ENCODE measurements around the gene MS4A6E. TPM values are rescaled to one million over a fixed set of nuclear protein-coding genes. Genes with fewer than 3 reads are reported as not detected.

Gene MS4A6E
- total and polyA plus RNA-seq, 9 donors = 1.3 TPM; not detected in 8

DNA sequence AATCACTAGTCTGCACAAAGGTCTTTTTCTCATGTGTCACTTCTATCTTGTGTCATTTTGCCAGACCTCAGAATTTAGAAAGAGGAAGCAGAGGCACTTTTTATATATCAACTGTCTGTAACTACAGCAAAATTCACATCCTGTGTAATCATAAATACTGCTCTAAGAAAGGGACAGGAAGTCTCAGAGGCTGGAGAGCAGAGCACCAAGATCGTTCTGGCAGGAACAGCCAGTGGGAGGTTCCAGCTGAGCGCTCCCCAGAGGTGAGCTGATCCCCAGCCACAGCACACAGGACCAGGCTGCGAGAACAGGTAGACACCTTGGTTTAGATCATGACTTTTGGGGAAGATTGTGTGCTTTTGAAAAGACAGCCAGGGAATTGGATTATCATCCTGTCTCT lies 51.3 kb downstream of the MS4A6E start, which contains the start of gene MS4A7:
Gene MS4A7 (plus strand): TSS at position 179 of the 400 bp plus-strand sequence. CDS start 4,610 bp downstream, outside the sequence.
- Histone ChIP-seq H3K4me1 (ENCODE audit: insufficient read depth) (no peaks in the 10 kb centered on the region), H3K4me3 (no peak within 1 kb of the TSS), H3K9me3 (no peaks in the 10 kb centered on the region), H3K36me3 (no peaks in the 10 kb centered on the region), H3K27ac (no peak within 1 kb of the TSS), H3K27me3 (no peaks in the 10 kb centered on the region)
- DNase-seq = no peak
- 33 to 42% (median 36%) methylated on average over 3 of the region's 3 CpGs for WGBS, 3 donors
- intact Hi-C loops (cut with DNase I) = no loop called here
- TF ChIP-seq, protein P1, sequence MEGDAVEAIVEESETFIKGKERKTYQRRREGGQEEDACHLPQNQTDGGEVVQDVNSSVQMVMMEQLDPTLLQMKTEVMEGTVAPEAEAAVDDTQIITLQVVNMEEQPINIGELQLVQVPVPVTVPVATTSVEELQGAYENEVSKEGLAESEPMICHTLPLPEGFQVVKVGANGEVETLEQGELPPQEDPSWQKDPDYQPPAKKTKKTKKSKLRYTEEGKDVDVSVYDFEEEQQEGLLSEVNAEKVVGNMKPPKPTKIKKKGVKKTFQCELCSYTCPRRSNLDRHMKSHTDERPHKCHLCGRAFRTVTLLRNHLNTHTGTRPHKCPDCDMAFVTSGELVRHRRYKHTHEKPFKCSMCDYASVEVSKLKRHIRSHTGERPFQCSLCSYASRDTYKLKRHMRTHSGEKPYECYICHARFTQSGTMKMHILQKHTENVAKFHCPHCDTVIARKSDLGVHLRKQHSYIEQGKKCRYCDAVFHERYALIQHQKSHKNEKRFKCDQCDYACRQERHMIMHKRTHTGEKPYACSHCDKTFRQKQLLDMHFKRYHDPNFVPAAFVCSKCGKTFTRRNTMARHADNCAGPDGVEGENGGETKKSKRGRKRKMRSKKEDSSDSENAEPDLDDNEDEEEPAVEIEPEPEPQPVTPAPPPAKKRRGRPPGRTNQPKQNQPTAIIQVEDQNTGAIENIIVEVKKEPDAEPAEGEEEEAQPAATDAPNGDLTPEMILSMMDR (IDR thresholded peaks at IDR 0.05) = no peak
- TF ChIP-seq POLR2A (IDR thresholded peaks at IDR 0.05) (no peak), EP300 (IDR thresholded peaks at IDR 0.05) (no peak)

DNA sequence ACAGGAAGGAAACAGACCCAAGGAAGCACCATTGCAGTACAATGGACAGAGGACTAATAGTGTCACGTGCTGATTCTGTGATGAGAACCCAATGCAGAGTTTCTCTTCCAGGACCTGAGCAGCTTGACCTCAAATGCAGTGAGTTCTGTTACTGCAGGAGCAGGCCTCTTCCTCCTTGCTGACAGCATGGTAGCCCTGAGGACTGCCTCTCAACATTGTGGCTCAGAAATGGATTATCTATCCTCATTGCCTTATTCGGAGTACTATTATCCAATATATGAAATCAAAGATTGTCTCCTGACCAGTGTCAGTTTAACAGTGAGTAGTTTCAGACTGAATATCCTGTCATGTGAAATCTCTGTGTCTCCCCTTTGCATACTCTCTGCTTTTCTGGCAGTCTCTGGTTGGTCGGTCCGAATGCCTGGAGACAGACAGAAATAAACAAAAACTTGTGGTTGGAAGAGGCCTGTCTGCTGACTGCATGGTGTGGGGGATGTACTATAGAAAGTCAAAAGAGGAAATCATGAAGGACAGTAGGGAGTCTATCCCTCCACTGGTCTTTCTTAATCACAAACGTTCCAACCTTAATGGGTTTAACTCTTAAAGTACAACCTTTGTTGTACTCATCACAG lies 62.3 kb downstream of the MS4A6E start:
- intact Hi-C loops (cut with DNase I) = no loop called here
- H3K9me3 ChIP-seq = no peaks in the 10 kb centered on the region
- no peaks in the 10 kb centered on the region for H3K36me3 ChIP-seq
- no peak overlapping the region for H3K4me3 ChIP-seq
- no peaks in the 10 kb centered on the region for H3K27me3 ChIP-seq
- no peak overlapping the region for H3K27ac ChIP-seq
- no peaks in the 10 kb centered on the region for H3K4me1 ChIP-seq (ENCODE audit: insufficient read depth)
- 30 to 45% (median 43%) methylated on average over 5 of the region's 5 CpGs for WGBS, 3 donors
- TF ChIP-seq, protein P1 (IDR thresholded peaks at IDR 0.05) = no peak
- DNase-seq = no peak

GRCh38 chr11:60390419-60390818 lies 63.4 kb downstream of the MS4A6E start:
- H3K27ac ChIP-seq = no peak overlapping the region
- no peaks in the 10 kb centered on the region for H3K4me1 ChIP-seq (ENCODE audit: insufficient read depth)
- H3K36me3 ChIP-seq = no peaks in the 10 kb centered on the region
- TF ChIP-seq, protein P1 (IDR thresholded peaks at IDR 0.05) = no peak
- no peak for TF ChIP-seq EP300 (IDR thresholded peaks at IDR 0.05)
- TF ChIP-seq POLR2A (IDR thresholded peaks at IDR 0.05) = no peak
- no peaks in the 10 kb centered on the region for H3K9me3 ChIP-seq
- DNase-seq = no peak
- no peak overlapping the region for H3K4me3 ChIP-seq
- intact Hi-C loops (cut with DNase I) = no loop called here
- no peaks in the 10 kb centered on the region for H3K27me3 ChIP-seq

Other genes with a start within 250 kb of the MS4A6E start
- gene MS4A2, start 238.6 kb upstream of the MS4A6E start, total RNA-seq = under 1 TPM in 4 of 7 donors, not detected in 3; 0.23 to 0.80 (median 0.51) TPM
- gene MS4A2, start 238.6 kb upstream of the MS4A6E start, polyA plus RNA-seq = 1 to 10 TPM in 1 of 2 donors, under 1 TPM in 1; 0.38 to 1.7 TPM
- gene MS4A6A, start 144.2 kb upstream of the MS4A6E start, total RNA-seq = 10 to 100 TPM in 6 of 7 donors, 1 to 10 TPM in 1; 8.1 to 47.6 (median 28.9) TPM
- 100 to 1,000 TPM in 1 of 2 donors, 10 to 100 TPM in 1; 24.7 to 150 TPM for gene MS4A6A, start 144.2 kb upstream of the MS4A6E start, polyA plus RNA-seq
- gene MS4A4E, start 84.1 kb upstream of the MS4A6E start, total RNA-seq = 1 to 10 TPM in 2 of 7 donors, under 1 TPM in 5; 0.30 to 1.3 (median 0.92) TPM
- gene MS4A4E, start 84.1 kb upstream of the MS4A6E start, polyA plus RNA-seq = under 1 TPM; 0.27 to 0.57 TPM
- 10 to 100 TPM in 4 of 7 donors, 1 to 10 TPM in 3; 3.8 to 41.2 (median 10.9) TPM for gene MS4A4A, start 46.6 kb upstream of the MS4A6E start, total RNA-seq
- gene MS4A4A, start 46.6 kb upstream of the MS4A6E start, polyA plus RNA-seq = 10 to 100 TPM in 1 of 2 donors, 1 to 10 TPM in 1; 9.1 to 46.4 TPM
- gene MS4A7, start 51.3 kb downstream of the MS4A6E start, total RNA-seq = 10 to 100 TPM in 5 of 7 donors, 1 to 10 TPM in 2; 5.9 to 30.1 (median 11.6) TPM
- gene MS4A7, start 51.3 kb downstream of the MS4A6E start, polyA plus RNA-seq = 10 to 100 TPM in 1 of 2 donors, 1 to 10 TPM in 1; 5.4 to 38.2 TPM
- 1 to 10 TPM in 2 of 7 donors, under 1 TPM in 5; 0.10 to 1.3 (median 0.82) TPM for gene MS4A14, start 69.2 kb downstream of the MS4A6E start, total RNA-seq
- 1 to 10 TPM in 1 of 2 donors, under 1 TPM in 1; 0.22 to 2.1 TPM for gene MS4A14, start 69.2 kb downstream of the MS4A6E start, polyA plus RNA-seq
- not detected for gene MS4A5, start 102.3 kb downstream of the MS4A6E start, total RNA-seq
- not detected for gene MS4A5, start 102.3 kb downstream of the MS4A6E start, polyA plus RNA-seq
- gene MS4A1, start 128.6 kb downstream of the MS4A6E start, total RNA-seq = under 1 TPM in 3 of 7 donors, not detected in 4; 0.11 to 0.74 (median 0.27) TPM
- under 1 TPM; 0.05 to 0.55 TPM for gene MS4A1, start 128.6 kb downstream of the MS4A6E start, polyA plus RNA-seq
- not detected for gene MS4A12, start 165.5 kb downstream of the MS4A6E start, total RNA-seq
- gene MS4A12, start 165.5 kb downstream of the MS4A6E start, polyA plus RNA-seq = not detected
- gene MS4A13, start 188.1 kb downstream of the MS4A6E start, total RNA-seq = not detected
- gene MS4A13, start 188.1 kb downstream of the MS4A6E start, polyA plus RNA-seq = not detected

All from ovary (tissue), 9 donors.